ENCODE measurements around the gene LBHD2.

GRCh38 chr14:103138301-103139131 lies 54.5 kb downstream of the LBHD2 start:
- TF ChIP-seq SP1 (IDR thresholded peaks at IDR 0.05) (no peak), CTCF (IDR thresholded peaks at IDR 0.05; ENCODE audit: low read depth, low read length, missing input control) (no peak), TAF1 (conservative IDR thresholded peaks at IDR 0.05) (no peak)
